GM23338 (cell line): ENCODE measurements around the gene PRODH2. TPM values are rescaled to one million over a fixed set of nuclear protein-coding genes. Genes with fewer than 3 reads are reported as not detected.

Experiments used
- ATAC-seq: fragments of 200-7000 bp; cut with Tn5 transposase; 3 replicates; pipeline ENCODE4 v1.9.1; 2020
- DNase-seq: peaks from one replicate; pipeline ENCODE4 v3.0.0-alpha.2; 2015; ENCODE audit warnings: low spot score
- H2AFZ ChIP-seq: fragments of 200-600 bp; sonication (generic); 2 replicates; pipeline ENCODE4 v1.8.0; 2016; ENCODE audit warnings: antibody characterized with exemption, mild to moderate bottlenecking, moderate library complexity
- H3F3A ChIP-seq: fragments of 200-600 bp; sonication (generic); replicated peaks from 2 replicates; pipeline ENCODE4 v1.8.0; 2017; ENCODE audit warnings: antibody characterized with exemption, mixed run types, low read depth
- H3K27ac ChIP-seq: fragments of 200-600 bp; sonication (generic); 2 replicates; pipeline ENCODE4 v1.6.1; 2016; ENCODE audit warnings: low read depth
- H3K27me3 ChIP-seq: fragments of 200-600 bp; sonication (generic); 2 replicates; pipeline ENCODE4 v1.8.0; 2016; ENCODE audit warnings: mild to moderate bottlenecking, mixed run types, moderate library complexity; ENCODE audit not compliant: insufficient read depth
- H3K36me3 ChIP-seq: fragments of 200-600 bp; sonication (generic); 2 replicates; pipeline ENCODE4 v1.8.0; 2016; ENCODE audit warnings: mild to moderate bottlenecking; ENCODE audit not compliant: insufficient read depth
- H3K4me1 ChIP-seq: fragments of 200-600 bp; sonication (generic); 2 replicates; pipeline ENCODE4 v1.8.0; 2016; ENCODE audit warnings: mild to moderate bottlenecking, moderate library complexity; ENCODE audit not compliant: insufficient read depth
- H3K4me2 ChIP-seq: fragments of 200-600 bp; sonication (generic); 2 replicates; pipeline ENCODE4 v1.7.1; 2017; ENCODE audit warnings: mixed run types
- H3K4me3 ChIP-seq: fragments of 200-600 bp; sonication (generic); 2 replicates; pipeline ENCODE4 v1.6.1; 2016; ENCODE audit warnings: mixed run types
- H3K79me2 ChIP-seq: fragments of 200-600 bp; sonication (generic); replicated peaks from 2 replicates; pipeline ENCODE4 v1.8.0; 2017; ENCODE audit warnings: mild to moderate bottlenecking; ENCODE audit not compliant: insufficient read depth
- H3K9me2 ChIP-seq: fragments of 200-600 bp; sonication (generic); 2 replicates; pipeline ENCODE4 v1.8.0; 2017; ENCODE audit not compliant: insufficient read depth
- H4K20me1 ChIP-seq: fragments of 200-600 bp; sonication (generic); replicated peaks from 2 replicates; pipeline ENCODE4 v1.8.0; 2017; ENCODE audit warnings: mild to moderate bottlenecking; ENCODE audit not compliant: insufficient read depth
- H3K27ac Mint-ChIP-seq: 2 replicates; pipeline ENCODE4 v1.8.0; 2020; ENCODE audit warnings: inconsistent platforms, mild to moderate bottlenecking, moderate library complexity, mixed read lengths
- H3K27me3 Mint-ChIP-seq: 3 replicates; pipeline ENCODE4 v1.8.0; 2022; ENCODE audit warnings: low read depth, mild to moderate bottlenecking, moderate library complexity, mixed read lengths, inconsistent platforms; ENCODE audit not compliant: insufficient read depth, poor library complexity
- H3K36me3 Mint-ChIP-seq: 3 replicates; pipeline ENCODE4 v1.8.0; 2021; ENCODE audit warnings: low read depth, mild to moderate bottlenecking, inconsistent platforms, moderate library complexity, mixed read lengths
- H3K4me1 Mint-ChIP-seq: 3 replicates; pipeline ENCODE4 v1.8.0; 2020; ENCODE audit warnings: mild to moderate bottlenecking, inconsistent platforms, mixed read lengths
- H3K4me3 Mint-ChIP-seq: 3 replicates; pipeline ENCODE4 v1.8.0; 2021; ENCODE audit warnings: moderate library complexity, mild to moderate bottlenecking, inconsistent platforms, mixed read lengths
- H3K9me3 Mint-ChIP-seq: 3 replicates; pipeline ENCODE4 v1.8.0; 2020; ENCODE audit warnings: moderate library complexity, mild to moderate bottlenecking, inconsistent platforms, mixed read lengths
- CTCF ChIP-seq, 2 experiments: fragments of 200-600 bp in 1 of 2; sonication (generic) in 1 of 2; conservative IDR thresholded peaks; 2 replicates each; pipeline versions ENCODE4 v1.5.1 to v1.6.1; 2016 to 2017; ENCODE audit warnings: antibody characterized with exemption in 2 of 2, low read depth in 2 of 2, mild to moderate bottlenecking in 2 of 2, moderate library complexity in 1 of 2
- ETS1 ChIP-seq: IDR thresholded peaks from 2 replicates; pipeline ENCODE4 v1.6.1; 2016; ENCODE audit warnings: antibody characterized with exemption
- EZH2phosphoT487 ChIP-seq: fragments of 200-600 bp; sonication (generic); IDR thresholded peaks from one replicate; pipeline ENCODE4 v1.8.1; 2018; ENCODE audit warnings: antibody characterized with exemption; ENCODE audit not compliant: unreplicated experiment
- JUNB ChIP-seq: IDR thresholded peaks from one replicate; pipeline ENCODE4 v1.6.1; 2016; ENCODE audit warnings: antibody characterized with exemption; ENCODE audit not compliant: unreplicated experiment
- NANOG ChIP-seq: IDR thresholded peaks from 2 replicates; pipeline ENCODE4 v1.6.1; 2016; ENCODE audit warnings: antibody characterized with exemption, borderline replicate concordance
- STAT1 ChIP-seq: IDR thresholded peaks from one replicate; pipeline ENCODE4 v1.6.1; 2016; ENCODE audit warnings: antibody characterized with exemption; ENCODE audit not compliant: unreplicated experiment
- ZNF331 ChIP-seq: fragments of 250-450 bp; sonication (Bioruptor Pico); IDR thresholded peaks from 2 replicates; pipeline ENCODE4 v1.5.0; 2020; ENCODE audit warnings: low read depth, mild to moderate bottlenecking, moderate library complexity
- ZNF462 ChIP-seq: fragments of 250-450 bp; sonication (Bioruptor Pico); IDR thresholded peaks from 2 replicates; pipeline ENCODE4 v1.5.0; 2020; ENCODE audit warnings: mild to moderate bottlenecking, moderate library complexity
- polyA plus RNA-seq: library from polyadenylated mRNA; unstranded; fragments of >200 nt; fragmentation: Nextera tagmentation; extraction: Ambion mirVana; gene quantifications from 2 replicates; pipeline ENCODE4 v1.2.1, GENCODE V29; 2016
- total RNA-seq: library from RNA; depleted of rRNA; stranded (reverse); fragments of >200 nt; shearing (Covaris generic); gene quantifications from 2 replicates; pipeline ENCODE4 v1.2.3, GENCODE V29; 2014

The PRODH2 gene
- total and polyA plus RNA-seq, 2 experiments from 2014 or later = not detected

GRCh38 chr19:35847911-35848310 is 35.3 kb upstream of the PRODH2 start:
- Mint-ChIP-seq H3K4me1 (peaks cover 30% of the 10 kb centered on the region), H3K36me3 (no peaks in the 10 kb centered on the region; the same call in 2 of the 3 replicates), H3K27me3 (peaks cover 53% of the 10 kb centered on the region), H3K9me3 (peaks cover 3% of the 10 kb centered on the region; the same call in 1 of the 3 replicates), H3K27ac (no peak overlapping the region), H3K4me3 (no peak overlapping the region)
- Histone ChIP-seq H3F3A (0 out of 2 replicates have a peak, but pooled peaks cover 3% of the 10 kb centered on the region), H3K4me2 (no peak overlapping the region), H2AFZ (no peak overlapping the region), H3K27me3 (peaks cover 28% of the 10 kb centered on the region), H3K79me2 (no peaks in the 10 kb centered on the region), H3K4me3 (no peak overlapping the region), H3K27ac (no peak overlapping the region), H3K36me3 (no peaks in the 10 kb centered on the region), H3K4me1 (peaks cover 23% of the 10 kb centered on the region), H4K20me1 (peaks cover 2% of the 10 kb centered on the region; the same call in 1 of the 2 replicates), H3K9me2 (peaks cover 6% of the 10 kb centered on the region)
- no peak for TF ChIP-seq CTCF (conservative IDR thresholded peaks at IDR 0.05; ENCODE audit: low read depth in 2 of 2)
- TF ChIP-seq ZNF462 (CRISPR knock-in tag) = no peak
- no peak for TF ChIP-seq ZNF331 (CRISPR knock-in tag)
- TF ChIP-seq EZH2phosphoT487 = no peak
- TF ChIP-seq NANOG = no peak
- TF ChIP-seq STAT1 = no peak
- no peak for TF ChIP-seq ETS1
- TF ChIP-seq JUNB = no peak
- ATAC-seq (no peak), DNase-seq (no peak)
